Right lobe of liver (tissue), 6 donors: ENCODE results near the gene BCL11B. TPM values are rescaled to one million over a fixed set of nuclear protein-coding genes. Genes with fewer than 3 reads are reported as not detected.

ENCODE experiments used
- ATAC-seq, 4 donors: fragments of 200-7000 bp; cut with Tn5 transposase; one replicate each; pipeline ENCODE4 v1.9.1; 2020; ENCODE audit warnings: mild to moderate bottlenecking in 4 of 4, moderate library complexity in 4 of 4
- DNase-seq, 3 donors: peaks; one replicate each; pipeline ENCODE4 v3.0.0-alpha.2; 2020
- H3K27ac ChIP-seq, 3 donors: fragments of 200-600 bp; one replicate each; pipeline ENCODE4 v1.8.0; 2022
- H3K27me3 ChIP-seq, 2 donors: fragments of 200-600 bp; one replicate each; pipeline ENCODE4 v1.8.0; 2022
- H3K36me3 ChIP-seq, 4 donors: fragments of 200-600 bp; sonication (generic) in 1 of 4; one replicate each; pipeline versions ENCODE4 v1.5.1 to v1.8.0; 2017 to 2022; ENCODE audit warnings: control low read depth in 1 of 4
- H3K4me1 ChIP-seq, 4 donors: fragments of 200-600 bp; sonication (generic) in 1 of 4; one replicate each; pipeline versions ENCODE4 v1.5.1 to v1.8.0; 2017 to 2022; ENCODE audit warnings: control low read depth in 1 of 4
- H3K4me3 ChIP-seq, 3 donors: fragments of 200-600 bp; one replicate each; pipeline ENCODE4 v1.8.0; 2022
- H3K9me3 ChIP-seq, 4 donors: fragments of 200-600 bp; sonication (generic) in 1 of 4; one replicate each; pipeline versions ENCODE4 v1.5.1 to v1.8.0; 2017 to 2022; ENCODE audit warnings: control low read depth in 1 of 4
- POLR2A ChIP-seq: fragments of 450-650 bp; IDR thresholded peaks from one replicate; pipeline ENCODE4 v1.6.1; 2017; ENCODE audit warnings: antibody characterized with exemption, mild to moderate bottlenecking
- WGBS: methylation state at CpG from one replicate; pipeline ENCODE4 v1.1.6; 2018; ENCODE audit warnings: low coverage, low lambda C conversion rate; ENCODE audit not compliant: insufficient coverage; ENCODE audit errors: missing lambda C conversion rate; 5-methylcytosine and 5-hydroxymethylcytosine counted together
- intact Hi-C, 2 donors: fragments of 100-400 bp; cut with DNase I; formaldehyde crosslinking; loops; one replicate each; pipeline versions ENCODE4 v1.11.2 to v1.14.1; 2022
- total RNA-seq, 6 experiments: library from RNA; depleted of rRNA in 2 of 6; stranded (reverse); fragments of >200 nt in 2 of 6; fragmentation: NEBNext Ultra II Directional in 3 of 6; extraction: Animal tissue kit (Norgen Biotek cat#: 25700) in 3 of 6; gene quantifications; one replicate each; pipeline versions ENCODE4 v1.1.0 to v1.2.4, GENCODE V29; 2016 to 2023
- TF ChIP-seq, protein P1 (sequence below), 4 donors: fragments of 200-600 bp in 3 of 4; fragments of 450-650 bp in 1 of 4; IDR thresholded peaks; one replicate each; pipeline versions ENCODE4 v1.5.1 to v1.8.0; 2016 to 2022; ENCODE audit warnings: antibody characterized with exemption in 4 of 4, mild to moderate bottlenecking in 2 of 4
- donor health status: DM: no; HTN: yes; CAD: no.
- donor health status: DM: no; HTN: no; CAD: no.
- donor health status: DM: no; HTN: no; CAD: no.
- donor health status: DM: no; HTN: yes; CAD: no.
- donor health status: DM: no; HTN: yes; CAD: no.

The BCL11B gene
- total RNA-seq, 6 experiments from 2014 or later, result 0.04 to 0.61 (median 0.24) TPM

DNA sequence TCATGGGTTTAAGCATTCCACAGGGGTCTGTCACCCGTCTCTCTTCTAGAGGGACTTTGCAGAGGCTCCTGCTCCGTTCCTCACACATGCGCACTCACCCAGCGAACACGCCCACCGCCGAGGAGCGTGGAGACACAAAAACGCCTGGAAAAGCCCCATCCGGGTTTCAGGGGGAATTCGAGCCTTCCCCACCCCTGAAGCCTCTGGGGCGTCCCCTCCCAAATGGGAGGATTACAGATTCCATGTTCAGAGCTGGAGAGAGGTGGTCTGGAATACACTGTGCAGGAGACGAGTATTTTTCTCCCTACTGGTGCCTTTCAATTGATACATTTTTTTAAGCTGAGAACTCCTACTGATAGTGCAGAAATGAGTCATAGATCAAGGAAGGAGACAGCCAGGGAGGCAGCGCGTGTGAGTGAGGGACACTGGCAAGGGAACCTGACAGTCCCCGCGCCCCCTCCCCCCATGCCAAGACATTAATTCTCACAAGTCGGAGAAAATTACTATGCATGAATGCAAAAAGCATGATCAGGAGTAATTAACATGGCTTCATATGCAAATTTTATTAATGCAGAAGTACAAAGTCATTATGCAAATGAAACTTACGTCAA lies 36.9 kb downstream of the BCL11B start:
- DNase-seq (no peak), ATAC-seq (no peak)
- no peak overlapping the region for H3K4me3 ChIP-seq
- H3K9me3 ChIP-seq, result no peaks in the 10 kb centered on the region
- H3K27ac ChIP-seq, result no peak overlapping the region
- WGBS, result 11% methylated on average over 14 of the region's 19 CpGs
- H3K27me3 ChIP-seq, result no peaks in the 10 kb centered on the region
- TF ChIP-seq, protein P1, sequence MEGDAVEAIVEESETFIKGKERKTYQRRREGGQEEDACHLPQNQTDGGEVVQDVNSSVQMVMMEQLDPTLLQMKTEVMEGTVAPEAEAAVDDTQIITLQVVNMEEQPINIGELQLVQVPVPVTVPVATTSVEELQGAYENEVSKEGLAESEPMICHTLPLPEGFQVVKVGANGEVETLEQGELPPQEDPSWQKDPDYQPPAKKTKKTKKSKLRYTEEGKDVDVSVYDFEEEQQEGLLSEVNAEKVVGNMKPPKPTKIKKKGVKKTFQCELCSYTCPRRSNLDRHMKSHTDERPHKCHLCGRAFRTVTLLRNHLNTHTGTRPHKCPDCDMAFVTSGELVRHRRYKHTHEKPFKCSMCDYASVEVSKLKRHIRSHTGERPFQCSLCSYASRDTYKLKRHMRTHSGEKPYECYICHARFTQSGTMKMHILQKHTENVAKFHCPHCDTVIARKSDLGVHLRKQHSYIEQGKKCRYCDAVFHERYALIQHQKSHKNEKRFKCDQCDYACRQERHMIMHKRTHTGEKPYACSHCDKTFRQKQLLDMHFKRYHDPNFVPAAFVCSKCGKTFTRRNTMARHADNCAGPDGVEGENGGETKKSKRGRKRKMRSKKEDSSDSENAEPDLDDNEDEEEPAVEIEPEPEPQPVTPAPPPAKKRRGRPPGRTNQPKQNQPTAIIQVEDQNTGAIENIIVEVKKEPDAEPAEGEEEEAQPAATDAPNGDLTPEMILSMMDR (IDR thresholded peaks at IDR 0.05), result no peak
- no peak for TF ChIP-seq POLR2A
- no peaks in the 10 kb centered on the region for H3K4me1 ChIP-seq
- intact Hi-C loops, result no loop called here
- no peaks in the 10 kb centered on the region for H3K36me3 ChIP-seq

DNA sequence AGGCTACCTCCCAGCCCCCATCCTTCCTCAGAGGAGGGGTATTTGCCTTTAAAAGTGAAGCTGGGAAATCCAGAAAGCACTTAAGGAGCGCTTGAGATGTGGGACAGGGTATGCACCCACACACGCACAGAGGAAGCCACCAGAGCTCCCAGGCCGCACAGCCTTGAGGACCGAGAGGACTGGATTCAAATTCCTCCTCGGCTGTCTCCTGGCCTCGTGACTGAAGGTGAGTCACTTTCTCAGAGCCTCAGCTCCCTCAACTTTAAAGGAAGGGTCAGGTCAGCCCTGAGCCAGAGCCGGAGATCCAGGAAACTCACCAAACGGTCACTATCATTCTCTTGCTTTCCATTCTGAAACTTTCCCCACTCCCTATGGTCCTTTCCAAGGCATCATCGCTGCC lies 37.6 kb downstream of the BCL11B start:
- Histone ChIP-seq H3K4me1 (no peaks in the 10 kb centered on the region), H3K9me3 (no peaks in the 10 kb centered on the region), H3K27ac (no peak overlapping the region), H3K36me3 (no peaks in the 10 kb centered on the region), H3K4me3 (no peak overlapping the region), H3K27me3 (no peaks in the 10 kb centered on the region)
- ATAC-seq, result no peak
- TF ChIP-seq, protein P1 (IDR thresholded peaks at IDR 0.05), result no peak
- TF ChIP-seq POLR2A, result no peak
- no peak for DNase-seq
- WGBS, result 32% methylated on average over 5 of the region's 9 CpGs
- intact Hi-C loops, result no loop called here

DNA sequence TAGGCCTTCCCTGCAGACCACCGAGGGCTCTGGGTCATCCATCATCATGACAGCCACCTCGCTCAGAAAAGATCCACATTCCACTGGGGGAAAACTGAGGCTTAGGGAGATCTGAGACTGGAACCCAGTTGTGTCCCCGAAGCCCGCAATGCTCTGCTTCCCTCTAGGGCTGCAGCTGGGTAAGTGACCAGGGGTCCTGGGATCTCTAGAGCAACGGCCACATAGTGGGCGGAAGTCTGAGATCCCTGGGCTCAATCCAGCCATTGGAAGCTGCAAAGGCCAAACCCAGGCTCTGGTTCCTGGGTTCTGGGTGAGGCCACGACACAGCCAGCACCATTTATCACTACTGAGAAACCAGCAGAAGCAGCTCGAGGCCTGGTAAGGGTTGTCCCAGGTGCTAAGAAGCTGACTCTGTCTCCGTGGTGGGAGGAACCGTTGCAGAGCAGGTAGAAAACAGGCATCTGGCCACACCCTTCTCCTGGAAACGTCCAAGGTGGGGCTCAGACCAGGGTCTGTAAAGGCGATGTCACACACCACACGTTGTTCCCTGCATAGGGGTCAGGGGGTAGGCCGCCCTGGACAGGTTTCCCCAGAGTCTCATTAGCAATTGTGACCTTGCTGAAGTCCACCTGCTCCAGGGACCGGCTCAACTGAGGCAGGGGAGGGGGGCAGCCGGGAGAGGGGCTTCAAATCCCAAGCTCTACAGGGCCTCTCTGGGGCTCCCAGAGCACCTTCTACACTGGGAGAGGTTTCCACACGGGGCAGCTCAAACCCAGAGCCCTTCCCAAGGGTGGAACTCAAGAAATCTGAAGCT lies 38.6 kb downstream of the BCL11B start:
- ATAC-seq (no peak), DNase-seq (no peak)
- Histone ChIP-seq H3K36me3 (no peaks in the 10 kb centered on the region), H3K9me3 (no peaks in the 10 kb centered on the region), H3K27ac (no peak overlapping the region), H3K27me3 (no peaks in the 10 kb centered on the region), H3K4me3 (no peak overlapping the region), H3K4me1 (no peaks in the 10 kb centered on the region)
- intact Hi-C loops, result no loop called here
- TF ChIP-seq, protein P1 (IDR thresholded peaks at IDR 0.05), result no peak
- no peak for TF ChIP-seq POLR2A
- WGBS, result no CpG with 5 or more reads among the region's 17 CpGs

DNA sequence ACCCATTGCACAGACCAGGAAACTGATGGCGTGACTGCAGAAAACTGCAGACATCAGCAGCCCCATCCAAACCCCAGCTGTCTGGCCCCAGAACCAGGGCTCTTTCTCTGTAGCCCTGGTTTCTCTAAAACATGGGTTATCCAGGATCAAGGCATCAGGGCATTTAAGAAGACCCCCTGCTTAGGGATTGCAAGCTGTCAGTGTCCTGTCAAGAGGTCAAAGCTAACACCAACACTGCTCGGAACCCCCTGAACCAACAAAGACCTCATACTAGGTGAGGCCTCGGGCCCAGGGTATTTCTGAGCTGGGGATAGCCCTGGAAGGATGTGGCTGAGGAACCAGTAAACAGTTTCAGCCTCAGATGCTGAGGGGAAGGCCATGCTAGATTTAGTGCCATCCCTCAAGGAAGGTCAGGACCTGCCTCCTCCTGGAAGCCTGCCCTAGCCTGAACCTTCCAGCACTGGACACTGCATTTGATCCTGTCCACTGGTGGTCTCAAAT lies 39.2 kb downstream of the BCL11B start:
- Histone ChIP-seq H3K27ac (no peak overlapping the region), H3K36me3 (no peaks in the 10 kb centered on the region), H3K4me1 (no peaks in the 10 kb centered on the region), H3K9me3 (no peaks in the 10 kb centered on the region), H3K27me3 (no peaks in the 10 kb centered on the region), H3K4me3 (no peak overlapping the region)
- no peak for ATAC-seq
- no peak for DNase-seq
- intact Hi-C loops, result no loop called here
- 43% methylated on average over 1 of the region's 3 CpGs for WGBS
- TF ChIP-seq, protein P1 (IDR thresholded peaks at IDR 0.05), result no peak
- no peak for TF ChIP-seq POLR2A
